Gastroesophageal sphincter (tissue), 4 donors: Measurements from ENCODE around the gene LRRFIP1. TPM values are rescaled to one million over a fixed set of nuclear protein-coding genes. Genes with fewer than 3 reads are reported as not detected.

Experiments
- ATAC-seq: fragments of 150-250 bp; one replicate; pipeline ENCODE4 v1.9.1; 2016; ENCODE audit warnings: mild to moderate bottlenecking, moderate library complexity
- H3K27ac ChIP-seq, 4 donors: fragments of 200-600 bp; sonication (generic) in 3 of 4; 1 replicate in 3 of 4; 2 replicates in 1 of 4; pipeline ENCODE4 v1.5.1; 2016 to 2019
- H3K27me3 ChIP-seq: fragments of 200-600 bp; sonication (generic); one replicate; pipeline ENCODE4 v1.5.1; 2019
- H3K36me3 ChIP-seq, 2 donors: fragments of 200-600 bp; sonication (generic); one replicate each; pipeline ENCODE4 v1.5.1; 2019; ENCODE audit warnings: control low read depth in 1 of 2
- H3K4me1 ChIP-seq, 3 donors: fragments of 200-600 bp; sonication (generic); 1 replicate in 2 of 3; 2 replicates in 1 of 3; pipeline ENCODE4 v1.5.1; 2016 to 2019; ENCODE audit warnings: control low read depth in 2 of 3
- H3K4me3 ChIP-seq, 2 donors: fragments of 200-600 bp; sonication (generic); one replicate each; pipeline ENCODE4 v1.5.1; 2019; ENCODE audit warnings: mild to moderate bottlenecking in 1 of 2, moderate library complexity in 1 of 2
- H3K9me3 ChIP-seq, 3 donors: fragments of 200-600 bp; sonication (generic); one replicate each; pipeline ENCODE4 v1.5.1; 2017 to 2019; ENCODE audit warnings: control low read depth in 2 of 3
- EP300 ChIP-seq: sonication (generic); formaldehyde crosslinking; IDR thresholded peaks from one replicate; pipeline ENCODE4 v1.6.1; 2017; ENCODE audit warnings: antibody characterized with exemption, mild to moderate bottlenecking
- POLR2A ChIP-seq, 2 donors: fragments of 450-650 bp; IDR thresholded peaks; one replicate each; pipeline ENCODE4 v1.6.1; 2017; ENCODE audit warnings: antibody characterized with exemption in 2 of 2, mild to moderate bottlenecking in 2 of 2, moderate library complexity in 1 of 2
- POLR2AphosphoS5 ChIP-seq: sonication (generic); formaldehyde crosslinking; IDR thresholded peaks from one replicate; pipeline ENCODE4 v1.6.1; 2017; ENCODE audit warnings: antibody characterized with exemption
- WGBS, 2 donors: methylation state at CpG; one replicate each; pipeline ENCODE4 v1.1.5; 2018; ENCODE audit warnings: low coverage in 1 of 2; 5-methylcytosine and 5-hydroxymethylcytosine counted together
- total RNA-seq, 4 donors: library from RNA; depleted of rRNA; stranded (reverse); fragments of >200 nt; gene quantifications; one replicate each; pipeline ENCODE4 v1.1.0, GENCODE V29; 2016
- TF ChIP-seq, protein P1 (sequence below), 4 experiments: fragments of 200-600 bp in 2 of 4; fragments of 450-650 bp in 2 of 4; sonication (generic) in 1 of 4; IDR thresholded peaks; one replicate each; pipeline ENCODE4 v1.5.1; 2017 to 2019; ENCODE audit warnings: antibody characterized with exemption in 4 of 4, mild to moderate bottlenecking in 2 of 4, moderate library complexity in 2 of 4

LRRFIP1 gene
- total RNA-seq, 4 donors from 2014 or later = 164 to 225 (median 179) TPM

DNA sequence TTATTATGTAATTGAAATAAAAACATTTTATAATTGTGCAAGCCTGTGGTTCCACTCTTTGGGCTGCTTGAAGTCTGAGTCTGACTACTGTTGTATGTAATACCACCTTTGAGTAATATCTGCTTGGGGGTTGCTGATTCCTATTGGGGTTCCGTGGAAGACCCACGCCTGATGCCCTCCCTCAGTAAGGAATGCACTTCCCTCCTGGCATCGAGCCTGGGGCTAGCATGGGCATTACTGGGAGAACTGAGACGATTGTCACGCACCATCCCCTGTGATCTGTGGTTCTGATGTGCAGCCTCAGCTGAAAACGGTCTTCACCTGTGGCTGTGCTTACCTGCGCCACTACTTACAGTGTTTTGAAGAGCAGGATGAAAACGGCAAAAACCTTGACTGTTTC lies 138.5 kb downstream of the LRRFIP1 start:
- WGBS, 2 donors = 60 to 76% methylated on average over 5 to 6 of the region's 8 CpGs
- Histone ChIP-seq H3K4me3 (no peak overlapping the region), H3K4me1 (peaks cover 0 to 17% (median 0%) of the 10 kb centered on the region in 3 donors), H3K9me3 (no peaks in the 10 kb centered on the region), H3K27ac (peak overlapping the region in 2 of 4 donors; percentile 29 to 54), H3K36me3 (peaks cover 0 to 71% of the 10 kb centered on the region in 2 donors), H3K27me3 (no peaks in the 10 kb centered on the region)
- ATAC-seq = no peak
- TF ChIP-seq EP300 = no peak
- no peak for TF ChIP-seq POLR2A (IDR thresholded peaks at IDR 0.05)
- TF ChIP-seq, protein P1, sequence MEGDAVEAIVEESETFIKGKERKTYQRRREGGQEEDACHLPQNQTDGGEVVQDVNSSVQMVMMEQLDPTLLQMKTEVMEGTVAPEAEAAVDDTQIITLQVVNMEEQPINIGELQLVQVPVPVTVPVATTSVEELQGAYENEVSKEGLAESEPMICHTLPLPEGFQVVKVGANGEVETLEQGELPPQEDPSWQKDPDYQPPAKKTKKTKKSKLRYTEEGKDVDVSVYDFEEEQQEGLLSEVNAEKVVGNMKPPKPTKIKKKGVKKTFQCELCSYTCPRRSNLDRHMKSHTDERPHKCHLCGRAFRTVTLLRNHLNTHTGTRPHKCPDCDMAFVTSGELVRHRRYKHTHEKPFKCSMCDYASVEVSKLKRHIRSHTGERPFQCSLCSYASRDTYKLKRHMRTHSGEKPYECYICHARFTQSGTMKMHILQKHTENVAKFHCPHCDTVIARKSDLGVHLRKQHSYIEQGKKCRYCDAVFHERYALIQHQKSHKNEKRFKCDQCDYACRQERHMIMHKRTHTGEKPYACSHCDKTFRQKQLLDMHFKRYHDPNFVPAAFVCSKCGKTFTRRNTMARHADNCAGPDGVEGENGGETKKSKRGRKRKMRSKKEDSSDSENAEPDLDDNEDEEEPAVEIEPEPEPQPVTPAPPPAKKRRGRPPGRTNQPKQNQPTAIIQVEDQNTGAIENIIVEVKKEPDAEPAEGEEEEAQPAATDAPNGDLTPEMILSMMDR (IDR thresholded peaks at IDR 0.05) = no peak
- no peak for TF ChIP-seq POLR2AphosphoS5

DNA sequence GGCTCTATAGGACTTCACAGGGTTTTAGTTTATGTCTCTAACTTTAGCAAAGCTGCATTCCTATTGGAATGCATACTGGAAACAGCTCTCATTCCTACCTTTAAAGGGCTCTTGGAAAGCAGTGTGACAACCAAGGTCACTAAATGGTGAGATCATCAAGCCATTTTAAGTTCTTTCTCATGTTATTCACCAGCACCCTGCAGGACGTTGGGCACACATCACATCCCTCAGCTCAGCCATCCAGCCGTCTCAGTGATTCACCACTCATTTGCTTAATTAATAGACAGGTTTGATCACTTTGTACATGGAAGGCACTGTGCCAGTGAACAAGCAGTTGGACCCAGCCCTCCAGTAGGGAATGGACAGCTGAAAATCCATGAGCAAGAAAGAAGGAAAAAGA lies 139.0 kb downstream of the LRRFIP1 start:
- TF ChIP-seq POLR2AphosphoS5 (peak; percentile 44), EP300 (no peak)
- Histone ChIP-seq H3K9me3 (no peaks in the 10 kb centered on the region), H3K36me3 (peaks cover 0 to 72% of the 10 kb centered on the region in 2 donors), H3K27ac (peak overlapping the region in 2 of 4 donors; percentile 29 to 54), H3K4me3 (no peak overlapping the region), H3K27me3 (no peaks in the 10 kb centered on the region), H3K4me1 (peaks cover 0 to 14% (median 0%) of the 10 kb centered on the region in 3 donors)
- 30 to 33% methylated on average over 1 to 2 of the region's 2 CpGs for WGBS, 2 donors
- ATAC-seq = no peak

DNA sequence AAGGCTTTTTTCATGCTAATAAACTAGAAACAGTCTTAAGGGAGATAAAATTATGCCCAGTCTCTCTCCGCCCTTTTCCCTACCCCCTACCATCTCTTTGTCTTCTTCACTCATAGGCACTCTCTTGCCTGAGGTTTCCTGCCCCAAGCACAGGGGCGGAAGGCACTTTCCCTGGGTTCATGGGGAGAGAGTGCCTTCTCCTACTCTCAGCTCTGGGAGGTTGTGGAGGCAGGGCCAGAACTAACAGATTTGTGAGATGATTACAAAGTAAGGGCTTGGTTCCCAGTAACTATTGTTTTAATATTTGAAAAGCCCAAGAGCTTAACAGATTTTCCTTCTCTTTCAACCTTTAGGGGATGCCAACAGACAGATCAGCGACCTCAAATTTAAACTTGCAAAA lies 145.1 kb downstream of the LRRFIP1 start:
- Histone ChIP-seq H3K27me3 (no peaks in the 10 kb centered on the region), H3K36me3 (peaks cover 0 to 84% of the 10 kb centered on the region in 2 donors), H3K27ac (peak overlapping the region in 2 of 4 donors; percentile 42 to 49), H3K4me1 (peaks cover 0 to 17% (median 0%) of the 10 kb centered on the region in 3 donors), H3K9me3 (no peaks in the 10 kb centered on the region), H3K4me3 (no peak overlapping the region)
- 81 to 90% methylated on average over 1 to 3 of the region's 3 CpGs for WGBS, 2 donors
- no peak for ATAC-seq
- TF ChIP-seq, protein P1 (IDR thresholded peaks at IDR 0.05) = no peak

DNA sequence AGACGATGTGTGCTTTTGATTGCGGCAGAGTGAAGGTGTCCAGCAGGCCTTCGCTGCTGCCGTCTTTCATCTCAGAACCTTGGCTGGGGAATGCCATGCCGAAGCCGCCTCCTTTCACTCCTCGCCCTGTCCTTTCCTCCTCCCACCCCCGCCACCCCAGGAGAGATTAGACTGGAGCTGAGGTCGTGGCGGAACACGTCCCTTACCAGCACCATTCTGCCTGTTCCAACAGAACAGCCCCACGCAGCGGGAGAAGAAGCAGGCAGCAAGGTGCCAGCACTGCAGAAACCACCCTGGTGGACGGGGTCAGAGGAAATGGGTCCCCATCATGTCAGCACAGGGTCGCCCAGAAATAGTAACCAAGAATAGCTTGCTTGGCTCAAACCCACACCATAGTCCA lies 146.4 kb downstream of the LRRFIP1 start:
- ATAC-seq = no peak
- H3K27me3 ChIP-seq = no peaks in the 10 kb centered on the region
- H3K36me3 ChIP-seq = peaks cover 0 to 97% of the 10 kb centered on the region in 2 donors
- TF ChIP-seq, protein P1 (IDR thresholded peaks at IDR 0.05) = no peak
- TF ChIP-seq POLR2A (IDR thresholded peaks at IDR 0.05) (no peak), POLR2AphosphoS5 (no peak), EP300 (no peak)
- H3K27ac ChIP-seq = peak overlapping the region in 1 of 4 donors; percentile 49
- WGBS, 2 donors = 82% methylated on average over 9 of the region's 15 CpGs; no CpG with 5 or more reads in 1 of the 2 donors
- H3K4me3 ChIP-seq = no peak overlapping the region
- no peaks in the 10 kb centered on the region for H3K9me3 ChIP-seq
- peaks cover 0 to 17% (median 0%) of the 10 kb centered on the region in 3 donors for H3K4me1 ChIP-seq

DNA sequence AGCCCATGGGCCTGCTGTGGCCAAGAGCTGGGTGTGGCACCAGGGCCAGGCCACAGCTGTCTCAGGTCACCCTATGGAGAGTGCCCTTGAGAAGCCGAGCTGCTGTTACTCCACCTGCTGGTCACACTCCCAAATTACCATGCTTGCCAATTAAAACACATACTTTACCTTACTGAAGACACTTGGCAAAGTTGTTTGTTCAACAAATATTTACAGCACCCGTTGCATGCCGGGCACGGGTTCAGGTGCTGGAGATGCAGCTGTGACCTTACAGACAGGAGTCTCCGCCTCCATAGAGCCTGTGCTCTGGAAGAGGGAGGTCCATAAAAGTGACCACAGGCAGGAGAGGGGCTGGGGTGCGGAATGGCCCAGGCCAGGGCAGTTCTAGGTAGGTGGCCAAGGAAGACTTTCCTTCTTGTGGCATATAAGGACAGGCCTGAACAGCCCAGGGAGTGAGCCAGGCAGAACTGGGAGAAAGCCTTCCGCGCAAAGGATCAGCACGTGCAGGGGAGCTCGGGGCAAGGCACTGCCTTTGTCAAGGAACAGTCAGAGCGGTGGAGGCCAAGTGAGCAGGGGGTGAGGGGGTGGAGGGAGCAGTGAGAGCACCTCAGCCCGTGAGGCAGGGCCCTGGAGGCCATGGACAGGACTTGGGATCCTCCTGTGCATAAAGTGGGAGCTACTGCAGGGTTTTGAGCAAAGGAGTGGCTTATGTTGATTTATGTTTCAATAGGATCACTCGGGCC lies 147.6 kb downstream of the LRRFIP1 start:
- Histone ChIP-seq H3K27me3 (no peaks in the 10 kb centered on the region), H3K4me1 (peaks cover 0 to 17% (median 0%) of the 10 kb centered on the region in 3 donors), H3K27ac (no peak overlapping the region), H3K9me3 (no peaks in the 10 kb centered on the region), H3K36me3 (peaks cover under 1 to 98% of the 10 kb centered on the region in 2 donors), H3K4me3 (no peak overlapping the region)
- peak; percentile 49 for ATAC-seq
- TF ChIP-seq EP300 = no peak
- TF ChIP-seq, protein P1 (IDR thresholded peaks at IDR 0.05) = peak; percentile 27 to 62 (median 55)
- TF ChIP-seq POLR2A (IDR thresholded peaks at IDR 0.05) = no peak
- WGBS, 2 donors = 81 to 100% methylated on average over 1 to 5 of the region's 13 CpGs
